H9 (cell line): ENCODE results near the gene SPDL1. TPM values are rescaled to one million over a fixed set of nuclear protein-coding genes. Genes with fewer than 3 reads are reported as not detected.

Experiments
- DNase-seq: peaks from one replicate; pipeline ENCODE4 v3.0.0-alpha.2; 2017
- H2AFZ ChIP-seq: one replicate; pipeline ENCODE4 v1.6.1; 2013; ENCODE audit warnings: mild to moderate bottlenecking, low read length, control low read depth, moderate library complexity
- H2AK5ac ChIP-seq: 2 replicates; pipeline ENCODE4 v1.6.1; 2013; ENCODE audit warnings: low read length, control low read depth, mixed read lengths; ENCODE audit not compliant: insufficient read length
- H2BK120ac ChIP-seq: one replicate; pipeline ENCODE4 v1.6.1; 2013; ENCODE audit warnings: low read depth, mild to moderate bottlenecking, low read length, control low read depth, inconsistent platforms; ENCODE audit not compliant: poor library complexity, severe bottlenecking
- H2BK12ac ChIP-seq: 2 replicates; pipeline ENCODE4 v1.6.1; 2013; ENCODE audit warnings: low read length, control low read depth, mixed read lengths, low read depth; ENCODE audit not compliant: insufficient read length
- H2BK15ac ChIP-seq: 2 replicates; pipeline ENCODE4 v1.6.1; 2013; ENCODE audit warnings: low read depth, low read length, control low read depth
- H2BK20ac ChIP-seq: one replicate; pipeline ENCODE4 v1.6.1; 2013; ENCODE audit warnings: low read depth, mild to moderate bottlenecking, low read length, control low read depth, inconsistent platforms; ENCODE audit not compliant: poor library complexity, severe bottlenecking
- H2BK5ac ChIP-seq: 2 replicates; pipeline ENCODE4 v1.6.1; 2013; ENCODE audit warnings: low read length, control low read depth, mixed read lengths; ENCODE audit not compliant: insufficient read length
- H3K14ac ChIP-seq: 2 replicates; pipeline ENCODE4 v1.6.1; 2013; ENCODE audit warnings: low read length, control low read depth; ENCODE audit not compliant: insufficient read depth
- H3K18ac ChIP-seq: 2 replicates; pipeline ENCODE4 v1.6.1; 2013; ENCODE audit warnings: low read depth, mild to moderate bottlenecking, mixed read lengths, low read length, control low read depth; ENCODE audit not compliant: insufficient read length
- H3K23ac ChIP-seq: 2 replicates; pipeline ENCODE4 v1.6.1; 2013; ENCODE audit warnings: low read length, control low read depth, mixed read lengths, low read depth; ENCODE audit not compliant: insufficient read length
- H3K23me2 ChIP-seq: 2 replicates; pipeline ENCODE4 v1.6.1; 2013; ENCODE audit warnings: low read depth, mild to moderate bottlenecking, mixed read lengths, low read length, control low read depth; ENCODE audit not compliant: insufficient read length, poor library complexity, severe bottlenecking
- H3K27ac ChIP-seq: 2 replicates; pipeline ENCODE4 v1.5.1; 2013; ENCODE audit warnings: low read length, control low read depth, mixed read lengths, low read depth; ENCODE audit not compliant: insufficient read length
- H3K27me3 ChIP-seq: 2 replicates; pipeline ENCODE4 v1.6.1; 2013; ENCODE audit warnings: low read length, control low read depth, inconsistent platforms; ENCODE audit not compliant: insufficient read depth
- H3K4ac ChIP-seq: 2 replicates; pipeline ENCODE4 v1.6.1; 2013; ENCODE audit warnings: low read depth, mild to moderate bottlenecking, control low read depth, inconsistent platforms, low read length, moderate library complexity
- H3K4me1 ChIP-seq: 2 replicates; pipeline ENCODE4 v1.6.1; 2013; ENCODE audit warnings: low read length, control low read depth, inconsistent platforms; ENCODE audit not compliant: insufficient read depth
- H3K4me2 ChIP-seq: 2 replicates; pipeline ENCODE4 v1.6.1; 2013; ENCODE audit warnings: low read length, control low read depth, mixed read lengths; ENCODE audit not compliant: insufficient read length, insufficient read depth
- H3K56ac ChIP-seq: 2 replicates; pipeline ENCODE4 v1.6.1; 2013; ENCODE audit warnings: low read depth, mild to moderate bottlenecking, mixed read lengths, low read length, control low read depth; ENCODE audit not compliant: insufficient read length
- H3K79me1 ChIP-seq: 2 replicates; pipeline ENCODE4 v1.6.1; 2013; ENCODE audit warnings: low read depth, mild to moderate bottlenecking, moderate library complexity, low read length, control low read depth, inconsistent platforms; ENCODE audit not compliant: insufficient read depth, poor library complexity, severe bottlenecking
- H3K79me2 ChIP-seq: 2 replicates; pipeline ENCODE4 v1.6.1; 2013; ENCODE audit warnings: low read length, control low read depth, inconsistent platforms; ENCODE audit not compliant: insufficient read depth
- H3K9ac ChIP-seq: 2 replicates; pipeline ENCODE4 v1.6.1; 2013; ENCODE audit warnings: low read length, control low read depth, mixed read lengths; ENCODE audit not compliant: insufficient read length; ENCODE audit errors: extremely low read depth
- H3K9me3 ChIP-seq: one replicate; pipeline ENCODE4 v1.6.1; 2013; ENCODE audit warnings: low read depth, low read length, inconsistent platforms; ENCODE audit not compliant: control insufficient read depth
- H3T11ph ChIP-seq: one replicate; pipeline ENCODE4 v1.6.1; 2013; ENCODE audit warnings: mild to moderate bottlenecking, low read length, control low read depth, inconsistent platforms
- H4K20me1 ChIP-seq: one replicate; pipeline ENCODE4 v1.6.1; 2013; ENCODE audit not compliant: control insufficient read depth, insufficient read length, insufficient read depth
- H4K5ac ChIP-seq: 2 replicates; pipeline ENCODE4 v1.6.1; 2013; ENCODE audit warnings: low read depth, mild to moderate bottlenecking, mixed read lengths, low read length, control low read depth; ENCODE audit not compliant: insufficient read length
- H4K8ac ChIP-seq: replicated peaks from 2 replicates; pipeline ENCODE4 v1.6.1; 2013; ENCODE audit warnings: low read length, control low read depth, mixed read lengths, low read depth; ENCODE audit not compliant: insufficient read length
- H4K91ac ChIP-seq: 2 replicates; pipeline ENCODE4 v1.6.1; 2013; ENCODE audit warnings: low read depth, mild to moderate bottlenecking, moderate library complexity, mixed read lengths, low read length, control low read depth; ENCODE audit not compliant: insufficient read length
- H3K27ac Mint-ChIP-seq, 3 experiments: 2 replicates in 2 of 3; 3 replicates in 1 of 3; pipeline ENCODE4 v1.8.0; 2020 to 2021; ENCODE audit warnings: mixed read lengths in 3 of 3, mild to moderate bottlenecking in 1 of 3, moderate library complexity in 1 of 3
- H3K27me3 Mint-ChIP-seq: 2 replicates; pipeline ENCODE4 v1.8.0; 2021; ENCODE audit warnings: low read depth, mild to moderate bottlenecking, moderate library complexity, mixed read lengths
- H3K36me3 Mint-ChIP-seq, 3 experiments: 2 replicates in 2 of 3; 3 replicates in 1 of 3; pipeline ENCODE4 v1.8.0; 2020 to 2021; ENCODE audit warnings: low read depth in 3 of 3, mixed read lengths in 3 of 3; ENCODE audit not compliant: insufficient read depth in 1 of 3
- H3K4me1 Mint-ChIP-seq, 2 experiments: 2 replicates each; pipeline ENCODE4 v1.8.0; 2020; ENCODE audit warnings: mixed read lengths in 2 of 2
- H3K4me3 Mint-ChIP-seq, 2 experiments: 2 replicates in 1 of 2; 3 replicates in 1 of 2; pipeline ENCODE4 v1.8.0; 2020 to 2021; ENCODE audit warnings: mild to moderate bottlenecking in 2 of 2, mixed read lengths in 2 of 2, moderate library complexity in 1 of 2
- H3K9me3 Mint-ChIP-seq, 2 experiments: 2 replicates in 1 of 2; 3 replicates in 1 of 2; pipeline ENCODE4 v1.8.0; 2020; ENCODE audit warnings: mild to moderate bottlenecking in 2 of 2, mixed read lengths in 2 of 2, moderate library complexity in 1 of 2
- WGBS: extraction: QIAGEN DNeasy Blood & Tissue Kit; methylation state at CpG from one replicate; pipeline ENCODE4 v1.1.7; 2013; ENCODE audit warnings: missing lambda C conversion rate, low lambda C conversion rate, mixed read lengths; ENCODE audit not compliant: insufficient read length; ENCODE audit errors: extremely low coverage; 5-methylcytosine and 5-hydroxymethylcytosine counted together
- total RNA-seq: library from RNA; stranded (reverse); gene quantifications from 2 replicates; pipeline ENCODE4 v1.2.1, GENCODE V29; 2021
- TF ChIP-seq, protein P1 (sequence below): fragments of 200-600 bp; sonication (generic); conservative IDR thresholded peaks from 3 replicates; pipeline ENCODE4 v1.8.0; 2021; ENCODE audit warnings: antibody characterized with exemption, mild to moderate bottlenecking

Gene SPDL1
- total RNA-seq, 1 experiment from 2014 or later = 49.4 TPM

DNA sequence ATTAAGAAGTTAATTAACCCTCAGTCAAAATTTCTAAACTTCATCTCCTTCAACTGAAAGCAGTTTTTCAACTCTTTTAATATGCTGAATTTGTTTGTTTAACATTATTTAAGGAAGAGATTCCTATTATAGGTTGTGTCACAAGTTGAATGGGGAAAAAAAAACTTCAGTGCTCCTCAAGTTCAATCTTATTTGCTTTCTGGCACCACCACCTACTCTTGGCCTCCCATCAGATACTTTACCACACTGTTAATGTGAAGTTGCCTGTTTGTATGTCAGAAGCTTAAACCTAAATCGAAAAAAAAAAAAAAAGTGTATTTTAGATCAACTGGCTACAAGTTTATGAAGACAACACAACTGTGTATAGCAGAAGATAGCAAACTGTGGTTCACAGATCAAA lies 49.4 kb downstream of the SPDL1 start:
- no peak overlapping the region for H3K27ac ChIP-seq
- H2BK5ac ChIP-seq = no peak overlapping the region
- H3K9me3 ChIP-seq = no peaks in the 10 kb centered on the region
- H3K79me2 ChIP-seq = no peaks in the 10 kb centered on the region
- H3K4me1 ChIP-seq = no peaks in the 10 kb centered on the region; the same call in 1 of the 2 replicates
- no CpG with 5 or more reads among the region's 1 CpG for WGBS
- no peak overlapping the region for H4K91ac ChIP-seq
- Mint-ChIP-seq H3K36me3 (peaks cover 0 to 2% (median 0%) of the 10 kb centered on the region in 3 experiments; a peak in 1 of 7 replicates), H3K27ac (no peak overlapping the region), H3K4me3 (no peak overlapping the region; a peak in 1 of 5 replicates), H3K9me3 (peaks cover 2 to 8% of the 10 kb centered on the region in 2 experiments; a peak in 3 of 5 replicates), H3K27me3 (peaks cover 19% of the 10 kb centered on the region), H3K4me1 (peaks cover 3 to 9% of the 10 kb centered on the region in 2 experiments; a peak in 3 of 4 replicates)
- no peak overlapping the region for H3K4ac ChIP-seq
- H2BK20ac ChIP-seq = no peak overlapping the region
- H2BK120ac ChIP-seq = no peak overlapping the region
- H3K23ac ChIP-seq = no peak overlapping the region
- no peak overlapping the region for H3K18ac ChIP-seq
- no peaks in the 10 kb centered on the region for H3K79me1 ChIP-seq
- no peak overlapping the region for H3K9ac ChIP-seq
- H3K23me2 ChIP-seq = peaks cover 6% of the 10 kb centered on the region
- no peak overlapping the region for H2BK15ac ChIP-seq
- no peak overlapping the region for H3K14ac ChIP-seq
- no peak overlapping the region for H2BK12ac ChIP-seq
- no peak overlapping the region for H2AFZ ChIP-seq
- no peaks in the 10 kb centered on the region for H3K27me3 ChIP-seq
- no peak overlapping the region for H3K56ac ChIP-seq
- DNase-seq = no peak
- no peak overlapping the region for H4K8ac ChIP-seq
- H3K4me2 ChIP-seq = no peak overlapping the region
- H4K5ac ChIP-seq = no peak overlapping the region
- H2AK5ac ChIP-seq = no peak overlapping the region
- no peaks in the 10 kb centered on the region for H4K20me1 ChIP-seq
- TF ChIP-seq, protein P1, sequence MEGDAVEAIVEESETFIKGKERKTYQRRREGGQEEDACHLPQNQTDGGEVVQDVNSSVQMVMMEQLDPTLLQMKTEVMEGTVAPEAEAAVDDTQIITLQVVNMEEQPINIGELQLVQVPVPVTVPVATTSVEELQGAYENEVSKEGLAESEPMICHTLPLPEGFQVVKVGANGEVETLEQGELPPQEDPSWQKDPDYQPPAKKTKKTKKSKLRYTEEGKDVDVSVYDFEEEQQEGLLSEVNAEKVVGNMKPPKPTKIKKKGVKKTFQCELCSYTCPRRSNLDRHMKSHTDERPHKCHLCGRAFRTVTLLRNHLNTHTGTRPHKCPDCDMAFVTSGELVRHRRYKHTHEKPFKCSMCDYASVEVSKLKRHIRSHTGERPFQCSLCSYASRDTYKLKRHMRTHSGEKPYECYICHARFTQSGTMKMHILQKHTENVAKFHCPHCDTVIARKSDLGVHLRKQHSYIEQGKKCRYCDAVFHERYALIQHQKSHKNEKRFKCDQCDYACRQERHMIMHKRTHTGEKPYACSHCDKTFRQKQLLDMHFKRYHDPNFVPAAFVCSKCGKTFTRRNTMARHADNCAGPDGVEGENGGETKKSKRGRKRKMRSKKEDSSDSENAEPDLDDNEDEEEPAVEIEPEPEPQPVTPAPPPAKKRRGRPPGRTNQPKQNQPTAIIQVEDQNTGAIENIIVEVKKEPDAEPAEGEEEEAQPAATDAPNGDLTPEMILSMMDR = no peak
- H3T11ph ChIP-seq = no peak overlapping the region
